ENCODE data around the gene MORF4L2.
"Not testable (repeated sequence)": the region's sequence is repeated elsewhere in the genome, so short reads cannot be mapped to it uniquely, and the experiment has no call there.

GRCh38 chrX:103638479-103639346 lies 47.8 kb downstream of the MORF4L2 start:
- not testable (repeated sequence) for TF ChIP-seq POLR2A, POLR2AphosphoS5 (IDR thresholded peaks at IDR 0.05; ENCODE audit: low read depth, low read length)
